Measurements from ENCODE around the gene PACS1.

The PACS1 gene

DNA sequence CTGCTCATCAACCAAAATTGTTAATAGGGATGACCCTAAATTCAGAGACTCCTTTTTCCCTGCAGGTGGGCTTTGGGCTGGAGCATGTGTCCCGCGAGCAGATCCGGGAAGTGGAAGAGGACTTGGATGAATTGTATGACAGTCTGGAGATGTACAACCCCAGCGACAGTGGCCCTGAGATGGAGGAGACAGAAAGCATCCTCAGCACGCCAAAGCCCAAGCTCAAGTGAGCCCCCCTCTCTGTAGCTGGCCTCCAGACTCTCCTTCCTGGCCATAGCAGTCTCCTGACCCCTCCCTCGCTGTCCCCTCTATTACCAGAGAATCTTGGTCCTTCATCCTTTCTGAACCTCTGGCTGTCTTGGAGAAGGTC lies 150.5 kb downstream of the PACS1 start:
- peaks cover 60% of the 10 kb centered on the region for H3K36me3 ChIP-seq (ENCODE audit: control insufficient read depth, low read length)
- no peaks in the 10 kb centered on the region for H3K9me2 ChIP-seq (replicated peaks; ENCODE audit: control insufficient read depth, low read length)
- TF ChIP-seq, protein P1, sequence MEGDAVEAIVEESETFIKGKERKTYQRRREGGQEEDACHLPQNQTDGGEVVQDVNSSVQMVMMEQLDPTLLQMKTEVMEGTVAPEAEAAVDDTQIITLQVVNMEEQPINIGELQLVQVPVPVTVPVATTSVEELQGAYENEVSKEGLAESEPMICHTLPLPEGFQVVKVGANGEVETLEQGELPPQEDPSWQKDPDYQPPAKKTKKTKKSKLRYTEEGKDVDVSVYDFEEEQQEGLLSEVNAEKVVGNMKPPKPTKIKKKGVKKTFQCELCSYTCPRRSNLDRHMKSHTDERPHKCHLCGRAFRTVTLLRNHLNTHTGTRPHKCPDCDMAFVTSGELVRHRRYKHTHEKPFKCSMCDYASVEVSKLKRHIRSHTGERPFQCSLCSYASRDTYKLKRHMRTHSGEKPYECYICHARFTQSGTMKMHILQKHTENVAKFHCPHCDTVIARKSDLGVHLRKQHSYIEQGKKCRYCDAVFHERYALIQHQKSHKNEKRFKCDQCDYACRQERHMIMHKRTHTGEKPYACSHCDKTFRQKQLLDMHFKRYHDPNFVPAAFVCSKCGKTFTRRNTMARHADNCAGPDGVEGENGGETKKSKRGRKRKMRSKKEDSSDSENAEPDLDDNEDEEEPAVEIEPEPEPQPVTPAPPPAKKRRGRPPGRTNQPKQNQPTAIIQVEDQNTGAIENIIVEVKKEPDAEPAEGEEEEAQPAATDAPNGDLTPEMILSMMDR (IDR thresholded peaks at IDR 0.05; ENCODE audit: low read depth, low read length, poor library complexity, severe bottlenecking), result no peak
- no peak for TF ChIP-seq EZH2phosphoT487 (IDR thresholded peaks at IDR 0.05; ENCODE audit: borderline replicate concordance, low read length)
- no peaks in the 10 kb centered on the region for H4K20me1 ChIP-seq (ENCODE audit: control insufficient read depth, insufficient read depth, low read depth, low read length)
- no peak overlapping the region for H3K4me2 ChIP-seq (ENCODE audit: low read length)
- peaks cover 6% of the 10 kb centered on the region for H3K4me1 ChIP-seq (ENCODE audit: control insufficient read depth, low read length)
- no peaks in the 10 kb centered on the region for H3K79me2 ChIP-seq (ENCODE audit: control insufficient read depth, low read length)
- no peak overlapping the region for H3K4me3 ChIP-seq (ENCODE audit: low read length)
- peaks cover 4% of the 10 kb centered on the region for H3F3A ChIP-seq (ENCODE audit: control insufficient read depth, insufficient read depth)
- no peaks in the 10 kb centered on the region for H3K9me3 ChIP-seq (ENCODE audit: control insufficient read depth, insufficient read depth, low read length)
- no peaks in the 10 kb centered on the region for H3K27me3 ChIP-seq (ENCODE audit: control insufficient read depth, low read length)
- no peak overlapping the region for H3K27ac ChIP-seq (ENCODE audit: low read depth, low read length)

DNA sequence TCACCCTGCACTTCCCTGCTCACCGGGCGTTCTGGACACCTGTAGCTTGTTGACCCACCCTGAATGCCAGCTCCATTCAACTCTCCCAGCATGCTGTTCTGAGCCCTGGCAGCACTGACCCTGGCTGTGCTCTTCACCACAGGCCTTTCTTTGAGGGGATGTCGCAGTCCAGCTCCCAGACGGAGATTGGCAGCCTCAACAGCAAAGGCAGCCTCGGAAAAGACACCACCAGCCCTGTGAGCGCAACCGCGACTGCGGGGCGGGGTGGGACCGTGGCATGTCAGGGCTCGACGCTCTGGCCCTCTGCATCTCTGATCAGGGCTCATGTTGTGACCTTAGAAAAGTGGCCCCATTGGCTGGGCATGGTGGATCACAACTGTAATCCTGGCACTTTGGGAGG lies 150.9 kb downstream of the PACS1 start:
- Histone ChIP-seq H3K36me3 (ENCODE audit: control insufficient read depth, low read length) (peaks cover 58% of the 10 kb centered on the region), H3K79me2 (ENCODE audit: control insufficient read depth, low read length) (no peaks in the 10 kb centered on the region), H3K27ac (ENCODE audit: low read depth, low read length) (no peak overlapping the region), H3K4me2 (ENCODE audit: low read length) (no peak overlapping the region), H4K20me1 (ENCODE audit: control insufficient read depth, insufficient read depth, low read depth, low read length) (no peaks in the 10 kb centered on the region), H3K4me1 (ENCODE audit: control insufficient read depth, low read length) (peaks cover 6% of the 10 kb centered on the region), H3K27me3 (ENCODE audit: control insufficient read depth, low read length) (no peaks in the 10 kb centered on the region), H3K4me3 (ENCODE audit: low read length) (no peak overlapping the region), H3F3A (ENCODE audit: control insufficient read depth, insufficient read depth) (peaks cover 4% of the 10 kb centered on the region), H3K9me2 (replicated peaks; ENCODE audit: control insufficient read depth, low read length) (no peaks in the 10 kb centered on the region), H3K9me3 (ENCODE audit: control insufficient read depth, insufficient read depth, low read length) (no peaks in the 10 kb centered on the region)
- no peak for TF ChIP-seq EZH2phosphoT487 (IDR thresholded peaks at IDR 0.05; ENCODE audit: borderline replicate concordance, low read length)
- TF ChIP-seq, protein P1 (IDR thresholded peaks at IDR 0.05; ENCODE audit: low read depth, low read length, poor library complexity, severe bottlenecking), result no peak

DNA sequence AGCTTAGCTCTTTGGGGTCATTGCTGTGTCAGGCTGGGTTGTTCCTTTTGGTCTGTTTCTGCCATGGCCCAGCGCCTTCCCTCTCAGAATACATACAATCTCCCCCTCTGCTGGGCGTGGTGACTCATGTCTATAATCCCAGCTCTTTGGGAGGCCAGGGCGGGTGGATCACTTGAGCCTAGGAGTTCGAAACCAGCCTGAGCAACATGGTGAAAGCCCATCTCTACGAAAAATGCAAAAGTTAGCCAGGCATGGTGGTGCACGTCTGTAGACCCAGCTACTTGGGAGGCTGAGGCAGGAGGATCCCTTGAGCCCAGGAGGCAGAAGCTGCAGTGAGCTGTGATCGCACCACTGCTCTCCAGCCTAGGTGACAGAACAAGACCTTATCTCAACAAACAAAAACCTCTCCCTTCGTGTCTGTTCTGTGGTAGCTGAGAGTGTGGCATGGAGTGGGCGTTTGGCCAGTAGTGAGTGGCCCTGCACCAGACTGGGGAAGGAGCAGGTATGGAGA lies 151.7 kb downstream of the PACS1 start:
- no peaks in the 10 kb centered on the region for H4K20me1 ChIP-seq (ENCODE audit: control insufficient read depth, insufficient read depth, low read depth, low read length)
- no peak overlapping the region for H3K4me3 ChIP-seq (ENCODE audit: low read length)
- no peak for TF ChIP-seq EZH2phosphoT487 (IDR thresholded peaks at IDR 0.05; ENCODE audit: borderline replicate concordance, low read length)
- TF ChIP-seq, protein P1 (IDR thresholded peaks at IDR 0.05; ENCODE audit: low read depth, low read length, poor library complexity, severe bottlenecking), result no peak
- no peaks in the 10 kb centered on the region for H3K27me3 ChIP-seq (ENCODE audit: control insufficient read depth, low read length)
- H3K27ac ChIP-seq (ENCODE audit: low read depth, low read length), result no peak overlapping the region
- no peaks in the 10 kb centered on the region for H3K9me2 ChIP-seq (replicated peaks; ENCODE audit: control insufficient read depth, low read length)
- peaks cover 50% of the 10 kb centered on the region for H3K36me3 ChIP-seq (ENCODE audit: control insufficient read depth, low read length)
- H3F3A ChIP-seq (ENCODE audit: control insufficient read depth, insufficient read depth), result peaks cover 4% of the 10 kb centered on the region
- peaks cover 6% of the 10 kb centered on the region for H3K4me1 ChIP-seq (ENCODE audit: control insufficient read depth, low read length)
- no peaks in the 10 kb centered on the region for H3K79me2 ChIP-seq (ENCODE audit: control insufficient read depth, low read length)
- H3K4me2 ChIP-seq (ENCODE audit: low read length), result no peak overlapping the region
- H3K9me3 ChIP-seq (ENCODE audit: control insufficient read depth, insufficient read depth, low read length), result no peaks in the 10 kb centered on the region
